Measurements from ENCODE around the gene TBC1D2B. TPM values are rescaled to one million over a fixed set of nuclear protein-coding genes. Genes with fewer than 3 reads are reported as not detected.
"Not testable (repeated sequence)": the region's sequence is repeated elsewhere in the genome, so short reads cannot be mapped to it uniquely, and the experiment has no call there.

Gene TBC1D2B
- total and polyA plus RNA-seq, 2 experiments from 2014 or later = 6.5 to 16.5 TPM

GRCh38 chr15:77952928-77953446 is 124.5 kb downstream of the TBC1D2B start:
- H3K27me3 ChIP-seq; H3K4me1 ChIP-seq (ENCODE audit: low read depth); DNase-seq (ENCODE audit: low read depth in 1 of 2, low spot score in 1 of 2); H3K36me3 ChIP-seq; H3K27ac ChIP-seq; H3K9me3 ChIP-seq (ENCODE audit: low read depth); H3K4me3 ChIP-seq: not testable (repeated sequence)

GRCh38 chr15:77951105-77951786 is 126.3 kb downstream of the TBC1D2B start:
- H3K9me3 ChIP-seq (ENCODE audit: low read depth); DNase-seq (ENCODE audit: low read depth in 1 of 2, low spot score in 1 of 2); H3K36me3 ChIP-seq; H3K4me1 ChIP-seq (ENCODE audit: low read depth); H3K27me3 ChIP-seq; H3K4me3 ChIP-seq; H3K27ac ChIP-seq: not testable (repeated sequence)

DNA sequence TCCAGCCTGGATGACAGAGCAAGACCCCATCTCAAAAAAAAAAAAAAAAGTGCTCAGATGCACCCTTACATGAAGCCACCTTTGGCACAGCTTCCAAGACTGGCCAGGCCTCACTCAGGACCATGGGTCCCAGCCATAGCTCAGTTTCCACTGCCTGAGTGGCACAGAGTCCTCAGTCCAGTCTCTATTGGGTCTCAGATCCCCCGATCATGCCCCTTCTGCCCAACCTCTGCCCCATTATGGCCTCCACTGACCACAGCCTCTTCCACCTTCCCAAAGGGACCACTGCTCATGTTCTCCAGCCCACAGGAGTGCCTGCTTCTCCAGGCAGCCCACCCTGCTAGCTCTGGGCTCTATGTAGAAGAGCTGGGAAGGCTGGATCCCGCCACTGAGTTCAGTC is 127.0 kb downstream of the TBC1D2B start:
- DNase-seq (ENCODE audit: low read depth in 1 of 2, low spot score in 1 of 2); H3K9me3 ChIP-seq (ENCODE audit: low read depth); H3K27me3 ChIP-seq; H3K4me1 ChIP-seq (ENCODE audit: low read depth); H3K4me3 ChIP-seq; H3K36me3 ChIP-seq; H3K27ac ChIP-seq: not testable (repeated sequence)

DNA sequence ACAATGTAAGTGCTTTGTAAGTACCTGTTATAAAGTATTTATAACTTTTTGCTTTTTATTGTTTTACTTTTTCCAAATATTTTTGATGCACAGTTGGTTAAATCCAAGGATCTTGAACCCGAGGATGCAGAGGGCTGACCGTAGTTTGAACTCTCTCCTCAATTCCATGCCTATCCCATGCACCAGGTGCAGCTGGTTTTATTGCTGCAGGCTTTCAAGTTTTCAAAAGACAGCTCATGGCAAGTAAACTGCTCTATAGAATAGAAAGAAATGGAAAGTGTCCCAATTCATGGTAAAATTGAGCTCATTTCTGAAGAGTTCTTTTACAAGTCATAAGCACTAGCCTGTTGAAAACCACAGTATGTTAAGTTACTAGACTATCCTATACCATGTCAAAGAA is 131.9 kb downstream of the TBC1D2B start:
- TF ChIP-seq, protein P1, sequence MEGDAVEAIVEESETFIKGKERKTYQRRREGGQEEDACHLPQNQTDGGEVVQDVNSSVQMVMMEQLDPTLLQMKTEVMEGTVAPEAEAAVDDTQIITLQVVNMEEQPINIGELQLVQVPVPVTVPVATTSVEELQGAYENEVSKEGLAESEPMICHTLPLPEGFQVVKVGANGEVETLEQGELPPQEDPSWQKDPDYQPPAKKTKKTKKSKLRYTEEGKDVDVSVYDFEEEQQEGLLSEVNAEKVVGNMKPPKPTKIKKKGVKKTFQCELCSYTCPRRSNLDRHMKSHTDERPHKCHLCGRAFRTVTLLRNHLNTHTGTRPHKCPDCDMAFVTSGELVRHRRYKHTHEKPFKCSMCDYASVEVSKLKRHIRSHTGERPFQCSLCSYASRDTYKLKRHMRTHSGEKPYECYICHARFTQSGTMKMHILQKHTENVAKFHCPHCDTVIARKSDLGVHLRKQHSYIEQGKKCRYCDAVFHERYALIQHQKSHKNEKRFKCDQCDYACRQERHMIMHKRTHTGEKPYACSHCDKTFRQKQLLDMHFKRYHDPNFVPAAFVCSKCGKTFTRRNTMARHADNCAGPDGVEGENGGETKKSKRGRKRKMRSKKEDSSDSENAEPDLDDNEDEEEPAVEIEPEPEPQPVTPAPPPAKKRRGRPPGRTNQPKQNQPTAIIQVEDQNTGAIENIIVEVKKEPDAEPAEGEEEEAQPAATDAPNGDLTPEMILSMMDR (IDR thresholded peaks at IDR 0.05; ENCODE audit: low read depth, low read length) = no peak
- no peaks in the 10 kb centered on the region for H3K4me1 ChIP-seq (ENCODE audit: low read depth)
- H3K36me3 ChIP-seq = no peaks in the 10 kb centered on the region
- H3K4me3 ChIP-seq = no peak overlapping the region
- H3K9me3 ChIP-seq (ENCODE audit: low read depth) = no peaks in the 10 kb centered on the region
- H3K27ac ChIP-seq = no peak overlapping the region
- DNase-seq (ENCODE audit: low read depth in 1 of 2, low spot score in 1 of 2) = no peak
- H3K27me3 ChIP-seq = no peaks in the 10 kb centered on the region

Other genes starting within 250 kb of the TBC1D2B start
- not detected in 2 replicates for gene SH2D7, start 14.8 kb upstream of the TBC1D2B start, total RNA-seq
- gene SH2D7, start 14.8 kb upstream of the TBC1D2B start, polyA plus RNA-seq = 0.22 and 0.98 TPM in 2 replicates
- 62.7 and 63.4 TPM in 2 replicates for gene CIB2, start 53.7 kb upstream of the TBC1D2B start, total RNA-seq
- 59.9 and 72.6 TPM in 2 replicates for gene CIB2, start 53.7 kb upstream of the TBC1D2B start, polyA plus RNA-seq
- gene IDH3A, start 71.7 kb upstream of the TBC1D2B start, total RNA-seq = 63.1 and 80.6 TPM in 2 replicates
- 79.4 and 113 TPM in 2 replicates for gene IDH3A, start 71.7 kb upstream of the TBC1D2B start, polyA plus RNA-seq
- gene ACSBG1, start 156.9 kb upstream of the TBC1D2B start, total RNA-seq = 0.24 and 1.6 TPM in 2 replicates
- 0.12 and 0.13 TPM in 2 replicates for gene ACSBG1, start 156.9 kb upstream of the TBC1D2B start, polyA plus RNA-seq
- gene DNAJA4, start 186.9 kb upstream of the TBC1D2B start, total RNA-seq = 1.4 and 3.2 TPM in 2 replicates
- 3.4 and 4.9 TPM in 2 replicates for gene DNAJA4, start 186.9 kb upstream of the TBC1D2B start, polyA plus RNA-seq
- 61.5 and 71.9 TPM in 2 replicates for gene SKIC8, start 221.9 kb upstream of the TBC1D2B start, total RNA-seq
- 80.8 and 113 TPM in 2 replicates for gene SKIC8, start 221.9 kb upstream of the TBC1D2B start, polyA plus RNA-seq